Adipocyte (in vitro differentiated cells): ENCODE results near the gene SLC4A2.
A peak's percentile ranks its signal among the peaks of the same experiment; 100 is the strongest.

Experiments used
- DNase-seq: peaks from one replicate; pipeline ENCODE4 v3.0.0-alpha.2; 2015; ENCODE audit warnings: low read depth
- H3K27me3 ChIP-seq: replicated peaks from 2 replicates; pipeline ENCODE4 v1.7.0; 2013; ENCODE audit warnings: mild to moderate bottlenecking, low read length, moderate library complexity; ENCODE audit not compliant: control insufficient read depth, insufficient read depth
- H3K36me3 ChIP-seq: 2 replicates; pipeline ENCODE4 v1.7.0; 2013; ENCODE audit warnings: low read length, mild to moderate bottlenecking, moderate library complexity; ENCODE audit not compliant: control insufficient read depth, insufficient read depth, severe bottlenecking
- H3K4me1 ChIP-seq: 2 replicates; pipeline ENCODE4 v1.7.0; 2013; ENCODE audit warnings: mild to moderate bottlenecking, low read length, moderate library complexity; ENCODE audit not compliant: control insufficient read depth, insufficient read depth
- H3K4me3 ChIP-seq: 2 replicates; pipeline ENCODE4 v1.7.0; 2013; ENCODE audit warnings: mild to moderate bottlenecking, low read length, moderate library complexity
- H3K9ac ChIP-seq: 2 replicates; pipeline ENCODE4 v1.7.0; 2013; ENCODE audit warnings: mild to moderate bottlenecking, low read length, moderate library complexity
- H3K9me3 ChIP-seq: 2 replicates; pipeline ENCODE4 v1.7.0; 2013; ENCODE audit warnings: mild to moderate bottlenecking, low read length, moderate library complexity; ENCODE audit not compliant: control insufficient read depth

The SLC4A2 gene

GRCh38 chr7:151095123-151095797 is 35.9 kb downstream of the SLC4A2 start:
- no peaks in the 10 kb centered on the region for H3K9me3 ChIP-seq
- H3K27me3 ChIP-seq, result no peaks in the 10 kb centered on the region
- H3K9ac ChIP-seq, result no peak overlapping the region
- H3K4me3 ChIP-seq, result no peak overlapping the region
- no peak for DNase-seq
- peaks cover 43% of the 10 kb centered on the region for H3K4me1 ChIP-seq
- H3K36me3 ChIP-seq, result peaks cover 3% of the 10 kb centered on the region

- no peak overlapping the region for H3K4me3 ChIP-seq
- DNase-seq, result no peak
- H3K36me3 ChIP-seq, result peaks cover 3% of the 10 kb centered on the region
- no peaks in the 10 kb centered on the region for H3K9me3 ChIP-seq
- peaks cover 37% of the 10 kb centered on the region for H3K4me1 ChIP-seq
- H3K27me3 ChIP-seq, result no peaks in the 10 kb centered on the region
- no peak overlapping the region for H3K9ac ChIP-seq
These were observed 36.6 kb downstream of the SLC4A2 start for GRCh38 chr7:151095828-151096475.

DNA sequence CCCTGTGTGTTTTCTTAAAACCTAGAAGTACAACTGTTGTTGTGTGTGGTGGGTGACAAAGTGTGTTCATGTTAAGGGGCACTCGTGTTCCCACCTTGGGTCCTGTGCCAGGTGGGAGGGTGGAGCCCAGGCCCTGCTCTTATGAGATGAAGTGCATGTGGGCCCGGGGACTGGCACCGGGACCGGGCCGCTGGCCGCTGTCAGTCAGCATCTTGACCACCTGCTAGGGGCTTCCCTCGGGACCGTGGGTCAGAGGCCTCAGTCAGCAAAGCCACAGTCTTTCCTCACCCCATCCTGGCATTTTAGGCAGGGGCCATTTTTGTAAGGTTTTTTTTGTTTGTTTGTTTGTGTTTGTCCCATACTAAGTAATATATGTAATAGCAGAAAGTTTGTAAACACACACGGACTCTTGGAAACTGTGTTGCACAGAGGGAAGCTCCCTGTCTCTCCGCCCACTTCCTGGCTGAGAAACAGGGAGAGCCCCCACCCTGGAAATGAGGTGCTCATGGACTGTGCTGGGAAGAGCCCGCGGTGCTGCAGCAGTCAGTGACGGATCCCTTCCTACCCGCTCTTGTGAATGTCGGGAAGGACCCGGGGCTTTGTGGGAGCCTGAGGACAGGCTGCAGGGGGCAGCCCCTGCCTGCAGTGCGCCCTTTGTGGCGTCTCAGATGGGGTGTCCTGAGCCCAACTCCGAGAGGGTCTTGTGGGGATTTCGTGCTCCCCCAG is 40.3 kb downstream of the SLC4A2 start:
- Histone ChIP-seq H3K9me3 (no peaks in the 10 kb centered on the region), H3K36me3 (peaks cover 5% of the 10 kb centered on the region), H3K4me3 (no peak overlapping the region), H3K4me1 (peaks cover 10% of the 10 kb centered on the region), H3K27me3 (no peaks in the 10 kb centered on the region), H3K9ac (no peak overlapping the region)
- DNase-seq, result no peak

GRCh38 chr7:151100921-151101320 is 41.5 kb downstream of the SLC4A2 start:
- Histone ChIP-seq H3K36me3 (peaks cover 8% of the 10 kb centered on the region), H3K4me1 (peaks cover 12% of the 10 kb centered on the region), H3K9ac (no peak overlapping the region), H3K9me3 (no peaks in the 10 kb centered on the region), H3K27me3 (no peaks in the 10 kb centered on the region), H3K4me3 (no peak overlapping the region)
- DNase-seq, result no peak

- no peak for DNase-seq
- Histone ChIP-seq H3K36me3 (peaks cover 13% of the 10 kb centered on the region), H3K9ac (no peak overlapping the region), H3K9me3 (no peaks in the 10 kb centered on the region), H3K4me3 (no peak overlapping the region), H3K27me3 (no peaks in the 10 kb centered on the region), H3K4me1 (peaks cover 12% of the 10 kb centered on the region)
These were observed 42.4 kb downstream of the SLC4A2 start for GRCh38 chr7:151101621-151102396.

DNA sequence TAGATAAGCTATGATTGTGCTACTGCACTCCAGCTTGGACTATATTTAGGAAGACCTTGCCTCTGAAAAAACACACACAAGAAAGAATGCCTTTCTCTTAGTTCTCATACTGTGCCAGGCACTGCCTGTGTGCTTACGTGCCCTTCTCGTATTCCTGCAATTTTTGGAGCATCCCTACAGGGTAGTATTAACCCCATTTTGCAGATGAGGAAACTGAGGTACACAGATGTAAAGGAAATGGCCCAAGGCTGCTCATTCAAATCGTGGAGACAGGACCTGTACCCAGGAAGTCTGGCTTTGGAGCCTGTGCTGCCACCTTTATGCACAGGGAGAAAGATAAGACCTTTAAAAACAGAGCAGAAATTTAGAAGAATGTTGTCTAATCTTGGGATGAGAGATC is 43.6 kb downstream of the SLC4A2 start:
- Histone ChIP-seq H3K9ac (no peak overlapping the region), H3K27me3 (no peaks in the 10 kb centered on the region), H3K9me3 (no peaks in the 10 kb centered on the region), H3K4me3 (no peak overlapping the region), H3K36me3 (peaks cover 11% of the 10 kb centered on the region), H3K4me1 (peaks cover 12% of the 10 kb centered on the region)
- no peak for DNase-seq

GRCh38 chr7:151103973-151104372 is 44.6 kb downstream of the SLC4A2 start:
- H3K27me3 ChIP-seq, result no peaks in the 10 kb centered on the region
- H3K9ac ChIP-seq, result no peak overlapping the region
- H3K9me3 ChIP-seq, result no peaks in the 10 kb centered on the region
- no peak for DNase-seq
- H3K36me3 ChIP-seq, result peaks cover 9% of the 10 kb centered on the region
- H3K4me3 ChIP-seq, result no peak overlapping the region
- H3K4me1 ChIP-seq, result peaks cover 12% of the 10 kb centered on the region

DNA sequence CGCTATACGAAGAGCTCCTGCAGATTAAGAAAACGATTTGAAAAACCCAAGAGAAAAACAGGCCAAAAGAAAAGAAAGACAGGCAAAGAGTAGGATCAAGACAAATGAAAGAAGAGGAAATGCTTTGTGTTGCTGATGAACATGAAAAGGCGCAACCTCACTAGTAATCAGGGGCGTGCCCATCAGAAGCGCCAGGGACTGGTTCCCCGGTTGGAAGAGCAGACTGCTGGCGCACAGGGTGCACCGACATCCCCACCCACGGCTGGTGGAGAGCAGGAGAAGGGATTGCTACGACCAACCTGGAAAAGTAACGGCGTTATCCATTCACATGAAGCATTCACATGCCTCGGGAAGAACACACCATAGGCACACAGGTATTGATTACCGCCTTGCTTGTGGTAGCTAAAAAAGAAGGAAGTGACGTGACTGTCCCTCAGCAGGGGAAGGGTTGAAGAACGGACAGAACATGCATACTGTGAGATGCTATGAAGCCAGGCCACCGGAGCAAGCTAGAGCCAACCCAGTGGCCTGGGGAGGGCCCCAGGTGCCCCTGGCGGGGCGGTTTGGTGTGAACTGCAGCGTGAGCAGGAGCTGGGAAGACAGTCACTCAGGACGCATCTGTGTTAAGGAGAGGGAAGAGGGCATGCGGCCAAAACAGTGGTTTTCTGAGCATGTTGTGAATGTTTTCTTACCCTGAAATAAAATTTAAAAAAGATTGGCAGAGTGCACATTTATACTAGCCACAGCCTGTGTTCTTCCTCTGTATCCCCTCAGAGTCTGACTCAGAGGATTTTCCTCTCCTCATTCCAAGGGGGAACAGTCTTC is 45.2 kb downstream of the SLC4A2 start:
- Histone ChIP-seq H3K4me3 (no peak overlapping the region), H3K4me1 (peaks cover 18% of the 10 kb centered on the region), H3K9ac (no peak overlapping the region), H3K27me3 (no peaks in the 10 kb centered on the region), H3K36me3 (peaks cover 9% of the 10 kb centered on the region), H3K9me3 (no peaks in the 10 kb centered on the region)
- peak; percentile 70 for DNase-seq

DNA sequence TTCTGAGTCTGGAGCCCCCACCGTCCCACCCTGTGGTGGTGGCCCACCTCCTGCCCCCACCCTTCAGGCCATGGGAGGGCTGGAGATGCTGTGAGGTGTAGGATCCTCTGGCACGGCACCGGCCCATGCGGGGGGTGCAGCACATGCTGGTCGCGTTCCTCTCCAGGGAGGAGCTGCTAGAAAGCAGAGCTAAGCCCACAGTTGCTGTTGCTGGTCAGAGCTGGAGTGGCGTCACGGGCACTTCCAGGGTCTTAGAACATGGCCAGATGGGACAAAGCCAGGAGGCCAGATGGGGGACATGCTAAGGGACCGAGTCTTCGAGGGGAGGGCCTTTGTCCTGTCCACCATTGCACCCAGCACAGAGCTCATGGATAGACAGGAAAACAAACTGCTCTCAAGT is 48.5 kb downstream of the SLC4A2 start:
- no peak for DNase-seq
- Histone ChIP-seq H3K4me3 (no peak overlapping the region), H3K4me1 (peaks cover 24% of the 10 kb centered on the region), H3K9ac (no peak overlapping the region), H3K9me3 (no peaks in the 10 kb centered on the region), H3K36me3 (peaks cover 9% of the 10 kb centered on the region), H3K27me3 (no peaks in the 10 kb centered on the region)

- H3K9ac ChIP-seq, result peak overlapping the region; percentile 20
- no peaks in the 10 kb centered on the region for H3K27me3 ChIP-seq
- no peaks in the 10 kb centered on the region for H3K9me3 ChIP-seq
- H3K4me1 ChIP-seq, result peaks cover 24% of the 10 kb centered on the region
- H3K36me3 ChIP-seq, result peaks cover 9% of the 10 kb centered on the region
- DNase-seq, result peak; percentile 39
- H3K4me3 ChIP-seq, result no peak overlapping the region
These were observed 50.0 kb downstream of the SLC4A2 start for GRCh38 chr7:151109094-151110048.
